Upper lobe of left lung (tissue), 6 donors: ENCODE data around the gene ACSL1. TPM values are rescaled to one million over a fixed set of nuclear protein-coding genes. Genes with fewer than 3 reads are reported as not detected.

Experiments used
- ATAC-seq, 2 donors: fragments of 200-7000 bp; cut with Tn5 transposase; one replicate each; pipeline ENCODE4 v1.9.1; 2022; ENCODE audit warnings: mild to moderate bottlenecking in 2 of 2, moderate library complexity in 2 of 2; ENCODE audit not compliant: low FRiP score in 2 of 2
- DNase-seq, 2 donors: peaks; one replicate each; pipeline ENCODE4 v3.0.0-alpha.2; 2019 to 2020
- H3K27ac ChIP-seq, 4 donors: fragments of 200-600 bp; sonication (generic); one replicate each; pipeline ENCODE4 v1.5.1; 2016 to 2019
- H3K27me3 ChIP-seq, 4 donors: fragments of 200-600 bp; sonication (generic); one replicate each; pipeline ENCODE4 v1.5.1; 2017 to 2019
- H3K36me3 ChIP-seq, 4 donors: fragments of 200-600 bp; sonication (generic); one replicate each; pipeline ENCODE4 v1.5.1; 2016 to 2019
- H3K4me1 ChIP-seq, 4 donors: fragments of 200-600 bp; sonication (generic); one replicate each; pipeline ENCODE4 v1.5.1; 2018 to 2019
- H3K4me3 ChIP-seq, 4 donors: fragments of 200-600 bp; sonication (generic); one replicate each; pipeline ENCODE4 v1.5.1; 2017 to 2019; ENCODE audit warnings: mild to moderate bottlenecking in 2 of 4, moderate library complexity in 1 of 4
- H3K9me3 ChIP-seq, 4 donors: fragments of 200-600 bp; sonication (generic); one replicate each; pipeline ENCODE4 v1.5.1; 2018 to 2019
- EP300 ChIP-seq, 4 donors: sonication (generic); formaldehyde crosslinking; IDR thresholded peaks; one replicate each; pipeline ENCODE4 v1.5.1; 2017; ENCODE audit warnings: antibody characterized with exemption in 4 of 4, control low read depth in 2 of 4
- POLR2A ChIP-seq, 4 donors: fragments of 450-650 bp; IDR thresholded peaks; one replicate each; pipeline ENCODE4 v1.5.1; 2016 to 2017; ENCODE audit warnings: antibody characterized with exemption in 4 of 4, mild to moderate bottlenecking in 2 of 4
- POLR2AphosphoS5 ChIP-seq, 2 donors: sonication (generic); formaldehyde crosslinking; IDR thresholded peaks; one replicate each; pipeline ENCODE4 v1.5.1; 2017; ENCODE audit warnings: antibody characterized with exemption in 2 of 2
- WGBS, 2 donors: methylation state at CpG; one replicate each; pipeline ENCODE4 v1.1.5; 2017 to 2018; 5-methylcytosine and 5-hydroxymethylcytosine counted together
- total RNA-seq, 6 donors: library from RNA; depleted of rRNA in 4 of 6; stranded (reverse); fragments of >200 nt in 4 of 6; gene quantifications; one replicate each; pipeline versions ENCODE4 v1.1.0 to v1.2.1, GENCODE V29; 2016 to 2021
- TF ChIP-seq, protein P1 (sequence below), 6 experiments: fragments of 450-650 bp in 4 of 6; fragments of 200-600 bp in 2 of 6; sonication (generic) in 2 of 6; IDR thresholded peaks; one replicate each; pipeline ENCODE4 v1.5.1; 2016 to 2019; ENCODE audit warnings: antibody characterized with exemption in 6 of 6
- donor health status: DM: no; HTN: no; CAD: no; lungs with moderate emphysema.
- donor health status: DM: no; HTN: yes; CAD: no; lungs with severe emphysema.

Gene ACSL1
- total RNA-seq, 6 donors from 2014 or later = 208 to 306 (median 234) TPM

DNA sequence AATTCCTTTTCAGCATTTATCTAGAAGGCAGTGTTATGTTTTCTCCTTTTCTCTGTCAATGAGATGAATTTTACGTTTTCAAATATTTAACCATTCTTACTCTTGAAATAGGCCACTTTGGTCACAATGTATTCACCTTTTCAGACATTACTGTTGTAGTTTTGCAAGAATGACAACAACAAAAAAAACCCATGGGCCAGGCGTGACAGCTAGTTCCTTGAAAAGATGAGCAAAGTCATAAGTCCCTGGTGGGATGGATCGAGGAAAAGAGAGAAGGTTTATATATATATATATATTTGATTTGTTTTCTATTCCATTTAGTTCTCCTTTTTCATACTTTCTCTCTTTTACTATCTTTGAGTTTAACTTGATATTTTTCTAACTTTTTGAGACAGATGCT lies 38.1 kb upstream of the ACSL1 start:
- no peaks in the 10 kb centered on the region for H3K27me3 ChIP-seq
- no peaks in the 10 kb centered on the region for H3K9me3 ChIP-seq
- DNase-seq = no peak
- H3K4me1 ChIP-seq = no peaks in the 10 kb centered on the region
- WGBS, 2 donors = 56 to 78% methylated on average over 3 of the region's 3 CpGs
- H3K27ac ChIP-seq = no peak overlapping the region
- TF ChIP-seq EP300 (IDR thresholded peaks at IDR 0.05) = no peak
- TF ChIP-seq, protein P1, sequence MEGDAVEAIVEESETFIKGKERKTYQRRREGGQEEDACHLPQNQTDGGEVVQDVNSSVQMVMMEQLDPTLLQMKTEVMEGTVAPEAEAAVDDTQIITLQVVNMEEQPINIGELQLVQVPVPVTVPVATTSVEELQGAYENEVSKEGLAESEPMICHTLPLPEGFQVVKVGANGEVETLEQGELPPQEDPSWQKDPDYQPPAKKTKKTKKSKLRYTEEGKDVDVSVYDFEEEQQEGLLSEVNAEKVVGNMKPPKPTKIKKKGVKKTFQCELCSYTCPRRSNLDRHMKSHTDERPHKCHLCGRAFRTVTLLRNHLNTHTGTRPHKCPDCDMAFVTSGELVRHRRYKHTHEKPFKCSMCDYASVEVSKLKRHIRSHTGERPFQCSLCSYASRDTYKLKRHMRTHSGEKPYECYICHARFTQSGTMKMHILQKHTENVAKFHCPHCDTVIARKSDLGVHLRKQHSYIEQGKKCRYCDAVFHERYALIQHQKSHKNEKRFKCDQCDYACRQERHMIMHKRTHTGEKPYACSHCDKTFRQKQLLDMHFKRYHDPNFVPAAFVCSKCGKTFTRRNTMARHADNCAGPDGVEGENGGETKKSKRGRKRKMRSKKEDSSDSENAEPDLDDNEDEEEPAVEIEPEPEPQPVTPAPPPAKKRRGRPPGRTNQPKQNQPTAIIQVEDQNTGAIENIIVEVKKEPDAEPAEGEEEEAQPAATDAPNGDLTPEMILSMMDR (IDR thresholded peaks at IDR 0.05) = no peak
- TF ChIP-seq POLR2A (IDR thresholded peaks at IDR 0.05) = no peak
- TF ChIP-seq POLR2AphosphoS5 (IDR thresholded peaks at IDR 0.05) = no peak
- H3K4me3 ChIP-seq = no peak overlapping the region
- ATAC-seq = no peak
- no peaks in the 10 kb centered on the region for H3K36me3 ChIP-seq

DNA sequence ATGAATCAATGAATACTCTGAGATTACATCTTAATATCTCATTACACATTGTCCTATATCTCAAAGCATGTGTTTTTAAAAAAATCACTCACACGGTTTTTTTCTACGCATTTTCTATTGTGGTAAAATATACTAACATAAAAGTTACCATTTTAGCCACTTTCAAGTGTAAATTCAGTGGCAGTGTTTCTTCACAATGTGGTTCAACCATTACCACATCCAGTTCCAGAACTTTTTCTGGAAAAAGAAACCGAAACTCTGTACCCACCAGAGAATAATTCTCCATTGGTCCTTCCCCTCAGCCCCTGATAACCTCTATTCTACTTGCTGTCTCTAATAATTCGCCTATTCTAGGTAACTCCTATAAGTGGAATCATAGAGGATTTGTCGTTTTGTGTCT lies 35.3 kb upstream of the ACSL1 start:
- DNase-seq = no peak
- Histone ChIP-seq H3K36me3 (no peaks in the 10 kb centered on the region), H3K4me1 (peaks cover 0 to 4% (median 0%) of the 10 kb centered on the region in 4 donors), H3K9me3 (no peaks in the 10 kb centered on the region), H3K27ac (peak overlapping the region; percentile 21 to 79 (median 50)), H3K27me3 (no peaks in the 10 kb centered on the region), H3K4me3 (no peak overlapping the region)
- WGBS, 2 donors = 70 to 77% methylated on average over 5 of the region's 5 CpGs
- peak in 1 of 2 donors; percentile 51 for ATAC-seq
- TF ChIP-seq, protein P1 (IDR thresholded peaks at IDR 0.05) = no peak
- TF ChIP-seq POLR2AphosphoS5 (IDR thresholded peaks at IDR 0.05) (no peak), POLR2A (IDR thresholded peaks at IDR 0.05) (no peak), EP300 (IDR thresholded peaks at IDR 0.05) (no peak)

DNA sequence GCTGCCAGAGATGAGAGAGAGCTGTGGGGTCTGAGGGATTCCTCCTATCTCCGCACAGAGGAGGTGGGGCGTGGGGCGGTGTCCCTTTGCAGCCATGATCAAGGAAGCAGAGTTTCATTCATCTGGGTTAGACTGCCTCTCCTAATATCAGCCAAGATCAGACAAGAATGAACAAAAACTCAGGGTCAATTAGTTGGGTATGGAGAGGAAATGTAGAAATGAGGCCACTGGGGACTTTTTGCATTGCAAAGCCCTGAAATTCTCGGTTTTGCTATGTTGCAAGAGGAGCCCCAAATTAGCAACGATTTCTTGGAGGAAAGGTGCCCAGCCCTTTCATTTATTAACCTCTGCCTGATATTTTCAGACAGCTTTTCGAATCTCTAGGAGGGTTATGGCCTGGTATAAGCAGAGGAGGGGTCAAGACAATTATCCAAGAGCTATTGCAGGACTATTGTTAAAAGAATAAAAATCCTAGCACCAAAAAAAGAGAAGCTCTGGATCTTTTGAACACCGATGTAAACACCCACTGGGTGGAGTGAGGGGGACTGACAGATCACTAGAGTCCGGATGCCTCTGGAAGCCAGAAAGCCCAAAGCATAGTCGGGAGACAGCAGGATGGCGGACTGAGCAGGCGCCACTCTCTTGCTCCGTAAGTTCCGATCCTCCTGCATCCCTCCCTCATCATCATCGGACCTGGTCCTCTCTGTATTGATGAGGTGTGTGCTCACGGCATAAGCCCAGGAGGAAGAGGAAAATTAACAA lies 34.4 kb upstream of the ACSL1 start:
- Histone ChIP-seq H3K9me3 (no peaks in the 10 kb centered on the region), H3K36me3 (no peaks in the 10 kb centered on the region), H3K4me1 (peaks cover 0 to 4% (median 0%) of the 10 kb centered on the region in 4 donors), H3K4me3 (no peak overlapping the region), H3K27ac (peak overlapping the region; percentile 21 to 79 (median 50)), H3K27me3 (no peaks in the 10 kb centered on the region)
- DNase-seq = no peak
- ATAC-seq = peak; percentile 43 to 51
- WGBS, 2 donors = 70% methylated on average over 15 of the region's 15 CpGs
- TF ChIP-seq POLR2AphosphoS5 (IDR thresholded peaks at IDR 0.05) (peak in 1 of 2 donors; percentile 38), EP300 (IDR thresholded peaks at IDR 0.05) (peak in 1 of 4 donors; percentile 47), POLR2A (IDR thresholded peaks at IDR 0.05) (no peak)

DNA sequence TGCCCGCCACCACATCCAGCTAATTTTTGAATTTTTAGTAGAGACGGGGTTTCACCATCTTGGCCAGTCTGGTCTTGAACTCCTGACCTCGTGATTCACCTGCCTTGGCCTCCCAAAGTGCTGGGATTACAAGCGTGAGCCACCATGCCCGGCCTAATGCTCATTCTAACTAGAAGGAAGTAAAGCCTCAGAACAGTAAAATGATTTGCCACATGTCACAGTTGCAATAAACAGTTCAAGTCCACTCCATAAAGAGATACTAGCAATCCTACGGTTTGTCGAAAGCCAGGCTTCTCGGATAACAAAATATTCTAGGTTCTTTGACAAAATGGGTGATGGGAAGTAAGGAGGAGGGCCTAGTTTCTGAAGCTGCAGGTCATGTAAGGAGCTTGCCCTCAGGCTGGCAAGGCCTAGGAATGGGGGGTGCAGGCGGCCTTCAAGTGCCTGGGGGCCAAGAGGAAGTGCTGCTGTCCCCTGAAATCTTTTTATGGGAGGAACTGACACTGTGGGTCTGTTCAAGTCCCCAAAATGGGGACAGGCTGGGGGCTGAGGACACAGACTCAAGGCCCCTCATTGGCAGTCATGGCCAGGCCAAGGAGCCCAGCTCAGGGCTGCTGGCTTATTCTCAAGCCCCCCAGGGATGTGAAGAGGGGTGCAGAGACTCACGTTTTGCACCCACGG lies 31.8 kb upstream of the ACSL1 start:
- Histone ChIP-seq H3K9me3 (no peaks in the 10 kb centered on the region), H3K27me3 (no peaks in the 10 kb centered on the region), H3K4me1 (peaks cover 0 to 4% (median 0%) of the 10 kb centered on the region in 4 donors), H3K4me3 (no peak overlapping the region), H3K36me3 (no peaks in the 10 kb centered on the region), H3K27ac (peak overlapping the region; percentile 33 to 85 (median 70))
- TF ChIP-seq EP300 (IDR thresholded peaks at IDR 0.05) = no peak
- TF ChIP-seq POLR2AphosphoS5 (IDR thresholded peaks at IDR 0.05) = no peak
- TF ChIP-seq, protein P1 (IDR thresholded peaks at IDR 0.05) = no peak
- no peak for TF ChIP-seq POLR2A (IDR thresholded peaks at IDR 0.05)
- ATAC-seq = no peak
- WGBS, 2 donors = 75 to 82% methylated on average over 11 of the region's 11 CpGs
- DNase-seq = no peak

DNA sequence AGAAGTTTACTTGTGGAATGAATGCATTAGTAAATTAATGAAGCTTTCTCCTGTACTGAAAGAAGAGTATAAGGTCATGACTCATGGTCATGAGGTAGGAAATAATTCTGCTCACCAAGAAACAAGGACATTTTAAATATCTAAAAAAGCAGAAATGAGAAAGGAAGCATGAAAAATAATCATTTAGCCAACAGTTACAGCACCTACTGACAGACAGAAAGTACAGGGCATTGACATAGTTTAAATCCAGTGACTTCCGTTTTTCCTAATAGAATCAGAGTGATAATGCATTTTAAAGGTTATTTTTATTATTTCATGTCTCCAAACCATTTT lies 30.5 kb upstream of the ACSL1 start:
- no peak for DNase-seq
- Histone ChIP-seq H3K4me3 (no peak overlapping the region), H3K4me1 (peaks cover 0 to 4% (median 0%) of the 10 kb centered on the region in 4 donors), H3K27ac (peak overlapping the region; percentile 66 to 85 (median 76)), H3K36me3 (no peaks in the 10 kb centered on the region), H3K27me3 (no peaks in the 10 kb centered on the region), H3K9me3 (no peaks in the 10 kb centered on the region)
- WGBS, 2 donors = 44 to 65% methylated on average over 1 of the region's 1 CpG
- ATAC-seq = peak in 1 of 2 donors; percentile 56
- TF ChIP-seq, protein P1 (IDR thresholded peaks at IDR 0.05) = no peak
- TF ChIP-seq POLR2A (IDR thresholded peaks at IDR 0.05) (peak in 1 of 4 donors; percentile 11), POLR2AphosphoS5 (IDR thresholded peaks at IDR 0.05) (peak in 1 of 2 donors; percentile 52), EP300 (IDR thresholded peaks at IDR 0.05) (peak in 3 of 4 donors; percentile 37 to 77 (median 38))
